ENCODE measurements around the gene HRCT1.

DNA sequence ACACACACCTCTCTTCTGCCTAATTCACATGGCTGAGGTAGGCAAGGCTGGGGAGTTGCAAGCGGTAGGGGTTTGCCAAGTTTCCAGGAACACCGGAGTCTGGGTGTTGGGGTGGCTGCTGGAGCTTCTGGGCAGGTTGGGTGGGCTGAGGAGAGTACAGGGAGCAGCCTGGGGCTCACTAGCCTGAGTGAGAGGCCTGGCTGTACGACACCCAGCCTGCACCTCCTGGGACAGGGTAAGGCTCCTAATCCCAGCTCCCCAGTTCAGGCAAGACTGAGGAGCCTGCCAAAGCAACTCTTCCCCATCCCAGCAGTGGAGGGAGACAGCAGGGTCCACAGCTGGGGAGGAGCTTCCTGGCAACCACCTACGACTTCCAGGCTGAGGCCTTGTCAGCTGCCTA, 11.3 kb downstream of the HRCT1 start:
- TF ChIP-seq, protein P1, sequence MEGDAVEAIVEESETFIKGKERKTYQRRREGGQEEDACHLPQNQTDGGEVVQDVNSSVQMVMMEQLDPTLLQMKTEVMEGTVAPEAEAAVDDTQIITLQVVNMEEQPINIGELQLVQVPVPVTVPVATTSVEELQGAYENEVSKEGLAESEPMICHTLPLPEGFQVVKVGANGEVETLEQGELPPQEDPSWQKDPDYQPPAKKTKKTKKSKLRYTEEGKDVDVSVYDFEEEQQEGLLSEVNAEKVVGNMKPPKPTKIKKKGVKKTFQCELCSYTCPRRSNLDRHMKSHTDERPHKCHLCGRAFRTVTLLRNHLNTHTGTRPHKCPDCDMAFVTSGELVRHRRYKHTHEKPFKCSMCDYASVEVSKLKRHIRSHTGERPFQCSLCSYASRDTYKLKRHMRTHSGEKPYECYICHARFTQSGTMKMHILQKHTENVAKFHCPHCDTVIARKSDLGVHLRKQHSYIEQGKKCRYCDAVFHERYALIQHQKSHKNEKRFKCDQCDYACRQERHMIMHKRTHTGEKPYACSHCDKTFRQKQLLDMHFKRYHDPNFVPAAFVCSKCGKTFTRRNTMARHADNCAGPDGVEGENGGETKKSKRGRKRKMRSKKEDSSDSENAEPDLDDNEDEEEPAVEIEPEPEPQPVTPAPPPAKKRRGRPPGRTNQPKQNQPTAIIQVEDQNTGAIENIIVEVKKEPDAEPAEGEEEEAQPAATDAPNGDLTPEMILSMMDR (IDR thresholded peaks at IDR 0.05), result no peak
- TF ChIP-seq POLR2A (IDR thresholded peaks at IDR 0.05), result no peak

All from uterus (tissue), 2 donors.